GM21737 (cell line): ENCODE results near the gene MAPRE2.
"Not testable (repeated sequence)": the region's sequence is repeated elsewhere in the genome, so short reads cannot be mapped to it uniquely, and the experiment has no call there.

Experiments used
- ATAC-seq: cut with Tn5 transposase; IDR thresholded peaks from one replicate; pipeline ENCODE4 v1.9.1; 2021; ENCODE audit warnings: mild to moderate bottlenecking, moderate library complexity; ENCODE audit not compliant: unreplicated experiment

The MAPRE2 gene

DNA sequence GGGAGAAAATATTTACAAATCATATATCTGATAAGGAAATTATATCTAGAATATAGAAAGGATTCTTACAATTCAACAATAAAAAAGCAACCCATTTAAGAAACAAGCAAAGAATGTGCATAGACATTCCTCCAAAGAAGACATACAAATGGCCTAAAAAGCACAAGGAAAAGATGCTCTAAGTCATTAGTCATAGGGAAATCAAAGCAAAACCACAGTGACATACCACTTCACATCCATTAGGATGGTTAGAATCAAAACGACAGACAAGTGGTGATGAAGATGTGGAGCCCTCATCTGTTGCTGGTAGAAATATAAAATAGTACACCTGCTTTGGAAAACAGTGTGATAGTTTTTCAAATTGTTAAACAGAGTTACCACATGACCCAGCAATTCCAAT is 48.2 kb downstream of the MAPRE2 start:
- ATAC-seq, result no peak

DNA sequence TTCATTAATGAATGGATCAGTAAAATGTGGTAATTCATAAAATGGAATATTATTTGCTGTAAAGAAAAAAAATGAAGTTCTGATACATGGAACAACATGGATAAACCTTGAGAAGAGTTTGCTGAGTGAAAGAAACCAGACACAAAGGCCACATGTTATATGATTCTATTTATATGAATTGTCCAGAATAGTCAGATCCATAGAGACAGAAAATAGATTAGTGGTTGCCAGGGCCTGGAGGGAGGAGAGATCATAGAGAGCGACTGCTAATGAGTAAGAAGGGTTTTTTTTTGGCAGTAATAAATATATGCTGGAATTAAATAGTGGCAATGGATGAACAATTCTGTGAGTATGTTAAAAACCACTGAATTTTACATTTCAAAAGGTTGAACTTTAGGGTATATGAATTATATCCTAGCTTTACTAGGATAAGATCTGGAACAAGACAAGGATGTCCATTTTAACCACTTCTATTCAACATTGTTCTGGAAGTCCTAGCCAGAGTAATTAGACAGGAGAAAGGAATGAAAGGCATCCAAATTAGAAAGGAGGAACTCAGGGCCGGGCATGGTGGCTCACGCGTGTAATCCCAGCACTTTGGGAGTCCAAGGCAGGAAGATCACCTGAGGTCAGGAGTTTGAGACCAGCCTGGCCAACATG is 48.8 kb downstream of the MAPRE2 start:
- ATAC-seq, result no peak

DNA sequence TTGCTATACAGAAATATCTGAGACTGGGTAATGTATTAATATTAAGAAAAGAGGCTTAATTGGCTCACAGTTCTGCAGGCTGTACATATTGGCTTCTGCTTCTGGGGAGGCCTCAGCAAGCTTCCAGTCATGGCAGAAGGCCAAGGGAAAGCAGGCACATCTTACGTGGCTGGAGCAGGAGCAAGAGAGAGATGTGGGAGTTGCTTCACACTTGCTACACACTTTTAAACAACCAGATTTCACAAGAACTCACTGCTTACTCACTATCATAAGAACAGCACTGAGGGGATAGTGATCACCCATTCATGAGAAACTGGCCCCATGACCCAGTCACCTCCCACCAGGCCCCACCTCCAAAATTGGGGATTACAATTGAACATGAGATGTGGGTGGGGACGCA is 50.6 kb downstream of the MAPRE2 start:
- no peak for ATAC-seq

DNA sequence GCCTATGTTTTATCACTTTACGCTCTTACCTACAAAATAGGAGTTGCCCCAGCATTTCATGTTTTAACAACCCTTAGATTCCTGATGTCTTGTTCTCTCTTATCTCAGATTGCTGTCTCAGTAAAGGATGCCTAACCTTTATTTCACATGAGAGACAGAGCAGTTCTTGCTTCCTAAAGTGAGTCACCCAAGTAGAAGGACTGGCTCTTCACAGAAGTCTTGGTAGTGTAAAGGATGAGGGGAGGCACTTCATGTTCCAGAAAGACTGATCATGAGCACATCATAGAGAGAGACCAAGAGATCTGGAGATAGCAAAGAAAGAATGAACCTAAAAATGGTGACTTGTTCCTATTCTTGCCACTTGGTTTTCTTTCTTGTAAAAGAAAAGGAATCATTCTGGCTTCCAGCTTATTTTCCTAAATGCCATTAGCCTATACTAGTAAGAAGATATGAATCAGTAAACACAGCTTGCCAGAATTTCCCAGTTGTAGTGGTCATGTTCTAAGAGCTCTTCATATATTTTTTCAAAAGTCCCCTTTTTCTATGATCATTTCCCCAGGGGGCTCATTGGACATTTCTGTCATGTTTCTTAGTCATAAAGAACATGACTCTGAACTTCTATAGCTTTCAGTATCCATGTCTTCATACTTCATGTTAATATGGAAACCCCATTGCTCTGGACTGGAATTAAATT is 54.9 kb downstream of the MAPRE2 start:
- peak; percentile 79 for ATAC-seq

DNA sequence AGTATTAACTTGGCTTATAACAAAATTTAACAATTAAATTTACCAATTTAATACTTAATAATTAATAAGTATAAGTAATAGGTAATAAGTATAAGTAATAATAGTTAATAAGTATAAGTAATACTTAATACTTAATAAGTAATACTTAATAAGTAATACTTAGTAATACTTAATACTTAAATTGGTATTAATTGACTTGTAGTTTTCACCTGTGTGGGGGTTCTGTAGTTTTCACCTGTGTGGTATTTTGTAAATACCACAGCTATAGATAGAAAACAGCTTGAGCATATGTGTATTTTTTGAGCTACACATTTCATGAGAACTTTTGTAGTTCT is 55.4 kb downstream of the MAPRE2 start:
- ATAC-seq, result no peak

DNA sequence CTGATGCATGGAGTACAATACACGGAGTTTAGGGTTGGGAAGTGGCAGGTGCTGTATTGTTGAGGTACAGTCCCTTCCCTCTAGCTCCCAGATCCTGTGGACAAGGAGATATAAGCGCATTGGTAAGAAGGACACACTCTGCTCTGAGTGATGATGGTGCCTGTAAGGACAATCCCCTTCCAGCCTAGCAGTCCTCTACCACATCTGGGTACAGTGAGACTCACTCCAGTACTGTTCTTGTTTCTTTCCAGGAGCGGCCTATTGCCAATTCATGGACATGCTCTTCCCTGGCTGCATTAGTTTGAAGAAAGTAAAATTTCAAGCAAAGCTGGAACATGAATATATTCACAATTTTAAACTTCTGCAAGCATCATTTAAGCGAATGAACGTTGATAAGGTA is 56.0 kb downstream of the MAPRE2 start:
- ATAC-seq, result no peak

DNA sequence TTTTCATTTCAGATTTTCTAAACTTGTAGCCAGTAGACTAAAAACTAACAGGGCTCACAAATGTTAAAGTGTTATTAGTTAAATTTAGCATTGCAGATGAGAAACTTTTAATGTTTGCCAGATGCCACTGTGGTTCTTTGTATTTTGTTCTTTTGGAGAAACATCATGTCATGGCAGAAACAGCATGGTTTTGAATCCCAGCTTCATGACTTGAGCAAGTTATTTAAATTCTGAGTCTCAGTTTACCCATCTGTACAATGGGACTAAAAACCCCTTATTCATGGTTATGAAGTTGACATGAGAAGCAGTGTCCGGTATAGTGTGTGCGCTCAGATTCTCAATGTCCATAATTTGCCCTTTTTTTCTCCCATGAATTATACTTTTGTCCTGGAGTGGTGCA is 56.5 kb downstream of the MAPRE2 start:
- ATAC-seq, result no peak

DNA sequence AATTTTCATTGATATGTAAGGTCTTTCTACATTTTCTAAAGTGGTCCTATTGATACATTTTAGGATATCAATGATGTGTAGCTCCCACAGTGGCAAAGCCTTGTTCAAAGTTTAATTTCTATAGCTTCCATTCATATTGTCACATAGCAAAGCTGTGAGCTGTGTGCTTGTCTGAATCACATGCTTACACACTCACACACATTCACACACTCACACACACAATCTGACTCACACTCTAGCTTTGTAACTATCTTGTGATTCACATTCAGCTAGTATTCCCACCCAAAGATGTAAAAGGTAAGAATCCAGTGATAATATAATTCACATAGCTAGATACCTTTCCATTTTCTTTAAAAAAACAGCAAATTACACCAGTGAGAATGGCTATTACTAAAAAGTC is 58.7 kb downstream of the MAPRE2 start:
- no peak for ATAC-seq

DNA sequence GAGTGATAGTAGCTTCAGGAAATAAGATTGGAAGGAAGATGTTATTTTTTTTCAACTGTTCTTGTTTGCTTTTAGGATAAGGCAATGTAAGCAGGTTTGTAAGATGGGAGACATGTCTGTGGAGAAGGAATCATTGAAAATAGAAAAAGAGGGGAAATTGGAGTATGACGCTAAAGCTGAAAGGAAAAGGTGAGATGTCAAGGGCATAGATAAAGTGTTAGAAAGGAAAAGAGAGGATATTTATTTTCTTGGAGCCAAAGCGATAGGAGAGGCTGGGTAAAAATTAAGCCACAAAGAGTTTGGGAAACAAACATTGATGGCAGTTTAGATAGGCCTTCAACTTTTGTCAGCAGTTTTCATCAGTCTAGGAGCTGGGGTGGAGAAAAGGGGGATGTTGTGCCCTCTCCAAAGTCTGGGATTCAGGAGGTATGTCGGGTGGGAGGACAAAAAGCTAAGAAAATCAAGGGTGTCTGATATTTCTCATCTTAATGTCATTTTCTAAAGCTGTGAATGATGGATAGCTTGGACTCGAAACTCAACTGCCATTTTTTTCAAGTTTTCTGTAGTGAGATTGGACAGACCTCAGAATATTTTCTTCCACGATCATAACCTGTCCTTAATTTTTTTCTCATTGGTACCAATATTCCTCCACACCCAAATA is 63.3 kb downstream of the MAPRE2 start:
- no peak for ATAC-seq

DNA sequence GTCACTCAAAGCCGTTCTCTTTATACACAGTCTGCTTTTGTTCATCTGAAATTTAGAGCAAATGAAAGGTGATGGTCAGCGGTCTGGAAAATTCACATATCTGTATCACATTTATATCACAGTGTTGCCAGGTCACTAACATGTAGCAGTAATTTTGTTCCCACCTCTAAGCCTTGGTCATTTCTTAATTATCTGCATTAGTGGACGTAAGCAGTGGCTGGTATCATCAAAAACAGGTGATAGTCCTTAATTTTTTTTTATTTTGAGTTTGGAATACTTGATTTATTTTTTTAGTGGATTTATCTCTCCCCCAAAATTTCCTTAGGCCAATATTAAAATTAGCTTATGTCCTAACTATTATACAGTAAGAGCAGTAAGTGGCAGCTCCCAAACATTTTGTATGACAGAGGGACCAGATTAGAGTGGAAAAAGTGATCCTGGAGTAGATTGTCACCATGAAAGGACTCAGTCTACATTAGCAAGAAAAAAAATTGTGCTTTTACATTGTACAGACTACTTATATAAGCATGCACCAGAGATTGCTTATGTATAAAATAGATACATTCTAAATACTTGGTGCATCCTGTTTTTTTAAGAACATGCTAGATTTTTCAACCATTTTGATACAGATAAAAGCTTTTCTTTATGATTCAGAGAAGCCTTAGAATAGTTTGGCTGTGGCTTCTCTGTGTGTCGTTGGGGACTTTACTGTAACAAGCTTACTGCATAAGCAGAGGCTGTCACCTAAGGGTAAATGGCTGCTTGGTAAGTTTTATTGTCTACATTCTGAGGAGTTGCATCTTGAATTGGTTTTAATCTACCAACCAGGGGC is 65.0 kb downstream of the MAPRE2 start:
- ATAC-seq, result no peak

DNA sequence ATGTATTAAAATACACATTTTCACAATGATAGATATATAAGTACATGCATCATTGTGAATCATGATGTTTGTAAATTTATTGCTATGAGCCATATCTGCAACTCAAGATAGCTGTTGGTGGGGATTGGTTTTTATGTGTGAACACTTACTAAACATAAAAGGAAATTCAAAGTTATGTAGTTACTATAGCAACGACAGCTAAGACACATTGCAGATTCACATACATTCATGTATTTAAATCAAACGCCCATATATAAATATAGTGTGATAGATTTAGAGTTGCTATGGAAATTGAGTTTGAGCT is 65.6 kb downstream of the MAPRE2 start:
- ATAC-seq, result no peak

DNA sequence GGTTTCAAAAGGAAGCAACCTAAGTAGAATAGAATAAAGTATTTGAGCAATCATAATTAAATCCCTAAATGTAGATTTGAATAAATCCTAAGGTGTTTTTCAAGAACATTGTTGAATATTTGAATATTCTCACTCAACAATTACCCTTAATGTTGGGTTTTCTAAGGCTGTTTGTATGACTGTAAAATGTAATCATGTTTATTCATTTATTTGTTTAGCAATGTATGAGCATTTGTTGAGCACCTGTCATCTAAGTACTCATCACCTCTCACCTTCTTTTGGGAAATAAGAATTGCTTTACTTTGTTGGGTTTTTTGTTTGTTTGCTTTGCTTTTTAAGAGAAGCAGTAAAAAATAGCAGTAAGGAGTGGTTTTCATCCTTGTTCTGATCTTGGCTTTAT is 66.0 kb downstream of the MAPRE2 start:
- no peak for ATAC-seq

DNA sequence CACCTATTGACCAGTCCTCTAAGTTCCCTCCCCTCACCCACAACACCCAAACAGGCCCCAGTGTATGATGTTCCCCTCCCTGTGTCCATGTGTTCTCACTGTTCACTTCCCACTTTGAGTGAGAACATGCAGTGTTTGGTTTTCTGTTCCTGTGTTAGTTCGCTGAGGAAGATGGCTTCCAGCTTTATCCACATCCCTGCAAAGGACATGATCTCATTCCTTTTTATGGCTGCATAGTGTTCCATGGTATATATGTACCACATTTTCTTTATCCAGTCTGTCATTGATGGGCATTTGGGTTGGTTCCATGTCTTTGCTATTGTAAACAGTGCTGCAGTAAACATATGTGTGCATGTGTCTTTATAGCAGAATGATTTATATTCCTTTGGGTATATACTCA is 66.9 kb downstream of the MAPRE2 start:
- not testable (repeated sequence) for ATAC-seq

DNA sequence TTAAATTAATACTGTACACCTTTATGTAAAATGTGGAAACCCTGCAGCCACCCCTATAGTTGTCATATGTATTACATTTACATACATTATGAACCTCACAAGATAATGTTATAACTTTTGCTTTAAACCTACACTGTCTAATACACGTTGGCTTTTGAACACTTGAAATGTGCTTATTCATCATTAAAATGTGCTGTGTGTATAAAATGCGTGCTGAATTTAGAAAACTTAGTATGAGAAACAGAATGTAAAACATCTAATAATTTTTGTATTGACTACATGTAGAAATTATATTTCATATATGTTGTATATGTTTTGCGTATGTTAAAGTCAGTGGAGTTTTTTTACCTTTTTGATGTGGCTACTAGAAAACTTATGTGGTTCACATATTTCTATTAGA is 68.8 kb downstream of the MAPRE2 start:
- no peak for ATAC-seq

DNA sequence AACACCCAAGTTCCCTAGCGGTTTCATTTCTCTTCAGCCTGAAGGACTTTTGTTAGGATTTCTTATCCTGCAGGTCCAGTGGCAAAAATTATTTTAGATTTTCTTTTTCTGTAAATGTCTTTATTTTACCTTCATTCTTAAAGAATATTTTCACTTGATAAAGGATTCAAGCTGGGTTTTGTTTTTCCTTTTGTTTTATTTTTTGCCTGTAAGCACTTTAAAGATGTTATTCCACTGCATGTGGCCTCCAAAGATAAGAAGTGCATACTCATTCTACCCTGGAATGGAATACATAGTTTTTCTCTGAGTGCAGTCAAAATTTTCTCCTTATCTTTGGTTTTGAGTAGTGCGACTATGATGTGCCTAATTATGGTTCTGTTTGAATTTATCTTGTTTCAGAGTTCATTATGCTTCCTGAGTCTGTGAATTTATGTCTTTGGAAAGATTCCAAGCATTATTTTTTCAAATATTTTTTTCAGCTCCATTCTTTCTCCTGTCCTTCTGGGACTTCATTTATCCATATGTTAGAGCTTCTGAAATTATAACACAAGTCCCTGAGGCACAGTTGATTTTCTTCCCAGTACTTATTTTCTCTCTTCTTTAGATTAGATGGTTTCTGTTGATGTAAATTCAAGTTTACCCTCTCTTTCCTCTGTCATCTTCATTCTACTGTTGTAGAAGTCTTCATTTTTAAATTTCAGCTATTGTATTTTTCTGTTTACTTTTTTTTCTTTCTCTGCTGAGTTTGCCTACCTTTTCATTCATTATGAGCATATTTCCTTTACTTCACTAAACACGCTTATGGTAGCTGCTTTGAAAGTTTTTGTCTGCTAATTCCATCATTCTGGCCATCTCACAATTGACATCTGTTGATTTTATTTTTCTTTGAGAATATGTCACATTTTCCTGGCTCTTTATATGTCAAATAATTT is 69.6 kb downstream of the MAPRE2 start:
- ATAC-seq, result no peak

DNA sequence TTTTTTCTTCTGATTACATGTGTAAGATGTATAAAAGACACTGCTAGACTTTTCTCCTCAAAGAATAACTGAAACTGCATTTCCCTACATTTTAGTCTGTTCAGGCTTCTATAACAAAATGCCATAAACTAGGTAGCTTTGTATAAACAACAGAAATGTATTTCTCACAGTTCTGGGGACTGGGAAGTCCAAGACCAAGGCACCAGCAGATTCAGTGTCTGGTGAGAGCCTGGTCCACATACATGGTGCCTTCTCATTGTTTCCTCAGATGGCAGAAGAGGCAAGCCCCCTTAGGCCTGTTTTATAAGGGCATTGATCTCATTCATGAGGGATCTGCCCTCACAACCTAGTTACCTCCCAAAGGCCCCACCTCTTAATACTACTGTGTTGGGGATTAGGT is 71.5 kb downstream of the MAPRE2 start:
- ATAC-seq, result no peak

DNA sequence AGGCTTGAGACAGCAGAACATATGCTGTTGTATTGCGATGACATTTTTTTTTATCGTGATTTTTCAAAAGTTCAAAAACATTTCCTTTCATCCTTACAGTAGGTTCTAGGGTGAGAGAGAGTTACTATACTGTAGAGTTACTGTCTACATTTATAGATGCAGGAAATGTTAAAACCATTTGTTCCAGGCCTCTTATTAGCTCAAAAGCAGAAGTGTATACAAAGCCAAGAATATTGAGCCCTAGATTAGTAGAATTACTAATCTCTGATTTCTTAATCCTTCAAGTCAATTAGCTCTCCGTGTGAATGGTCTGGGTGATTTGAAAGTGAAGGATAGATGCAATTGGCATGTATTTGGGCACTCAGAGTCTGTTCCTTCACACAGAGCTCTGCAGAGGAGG is 73.1 kb downstream of the MAPRE2 start:
- ATAC-seq, result no peak

DNA sequence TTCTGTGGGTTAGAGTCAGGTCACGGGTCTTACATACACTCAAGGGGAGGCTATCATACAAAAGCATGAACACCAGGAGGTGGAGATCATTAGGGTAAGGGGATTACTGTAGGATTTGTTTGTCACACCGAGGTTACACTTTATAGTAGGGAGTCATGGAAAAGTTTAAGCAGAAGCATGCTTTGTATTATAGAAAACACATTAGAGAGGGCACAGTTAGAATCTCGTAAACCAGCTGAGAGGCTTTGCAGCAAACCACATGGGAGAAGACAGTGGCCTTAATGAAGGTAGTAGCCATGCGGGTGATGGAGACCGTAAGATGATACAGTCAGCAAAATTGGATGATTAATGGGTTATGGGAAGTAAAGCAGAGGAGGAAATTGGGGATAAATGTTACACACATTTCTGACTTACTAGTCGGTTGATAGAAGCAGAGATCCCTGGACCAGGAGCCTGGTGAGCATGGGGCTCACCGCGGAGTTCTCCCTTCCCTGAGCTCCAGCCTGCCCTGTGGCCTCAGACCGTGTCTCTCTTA is 75.6 kb downstream of the MAPRE2 start:
- no peak for ATAC-seq

DNA sequence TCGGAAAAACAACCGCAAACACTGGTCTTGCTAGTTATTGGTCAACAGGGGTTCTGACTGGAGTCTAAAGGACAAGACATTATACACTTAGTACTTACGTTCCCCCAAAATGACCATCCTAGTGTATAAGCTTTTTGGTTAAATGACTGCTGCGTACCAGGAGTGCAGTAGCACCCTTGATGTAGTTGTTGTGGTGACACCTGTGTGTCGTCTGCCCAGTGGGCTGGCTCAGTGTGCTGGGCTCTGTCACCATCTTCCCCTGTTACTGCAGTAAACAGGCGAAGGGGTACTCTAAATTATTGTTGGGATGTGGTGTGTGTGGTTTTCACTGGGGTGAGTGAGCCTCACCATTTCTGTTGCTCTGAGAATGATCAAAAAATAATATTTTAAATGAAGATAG is 76.2 kb downstream of the MAPRE2 start:
- no peak for ATAC-seq

DNA sequence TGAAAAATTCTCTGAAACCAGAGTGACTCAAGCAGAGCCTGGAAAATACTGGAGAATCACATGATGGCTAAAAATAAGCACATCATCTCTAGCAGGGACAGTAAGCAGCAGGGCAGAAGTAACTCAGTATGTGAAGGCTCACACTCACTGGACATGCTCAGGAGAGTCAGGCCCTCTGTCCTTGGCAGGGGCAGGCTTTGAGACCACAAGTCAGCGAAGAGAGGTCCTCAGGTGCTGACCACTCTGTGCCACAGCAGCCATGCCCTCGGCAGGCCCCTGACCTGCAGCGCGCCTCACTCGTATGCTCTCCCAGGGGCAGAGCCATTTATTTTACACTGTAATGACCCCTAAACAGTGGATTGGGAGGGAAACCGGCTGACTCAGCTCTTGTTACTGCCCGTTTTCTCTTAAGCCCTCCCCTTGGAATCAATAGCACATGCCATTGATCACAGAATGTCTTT is 76.8 kb downstream of the MAPRE2 start:
- no peak for ATAC-seq
